ENCODE results near the gene MARS2.
A peak's percentile ranks its signal among the peaks of the same experiment; 100 is the strongest.

MARS2 gene

GRCh38 chr2:197673106-197673505 lies 32.1 kb upstream of the MARS2 start:
- WGBS (ENCODE audit: insufficient coverage): 95% methylated on average over 2 of the region's 5 CpGs
- POLR2A ChIA-PET: no interaction called here

GRCh38 chr2:197673606-197674005 lies 31.6 kb upstream of the MARS2 start:
- no peaks in the 10 kb centered on the region for H3K9me3 ChIP-seq (ENCODE audit: control extremely low read depth in 1 of 5, control insufficient read depth in 4 of 5, insufficient read depth in 2 of 5, low read depth in 1 of 5, low read length in 4 of 5)
- H3K27ac ChIP-seq (ENCODE audit: insufficient read depth in 1 of 2, low read depth in 1 of 2, low read length in 2 of 2, poor library complexity in 1 of 2, severe bottlenecking in 2 of 2): no peak overlapping the region
- no peaks in the 10 kb centered on the region for H3K4me1 ChIP-seq (ENCODE audit: control extremely low read depth in 1 of 4, control insufficient read depth in 4 of 4, insufficient read depth in 4 of 4, low read length in 3 of 4)
- no peak for DNase-seq
- ChIA-PET CTCF (no interaction called here), POLR2A (no interaction called here)
- WGBS (ENCODE audit: insufficient coverage): no CpG with 5 or more reads among the region's 1 CpG
- no peaks in the 10 kb centered on the region for H3K27me3 ChIP-seq (replicated peaks in 2 of 5; ENCODE audit: control insufficient read depth in 4 of 5, insufficient read depth in 5 of 5, low read length in 4 of 5)
- no peaks in the 10 kb centered on the region for H3K36me3 ChIP-seq (ENCODE audit: control insufficient read depth in 4 of 4, insufficient read depth in 4 of 4, low read length in 3 of 4)
- H3K4me3 ChIP-seq (ENCODE audit: control insufficient read depth in 1 of 7, extremely low read depth in 1 of 7, insufficient read depth in 4 of 7, low read depth in 2 of 7, low read length in 6 of 7): no peak overlapping the region

More at GRCh38 chr2:197673106-197673505, 32.1 kb upstream of the MARS2 start:
- Histone ChIP-seq H3K9me3 (ENCODE audit: control extremely low read depth in 1 of 5, control insufficient read depth in 4 of 5, insufficient read depth in 2 of 5, low read depth in 1 of 5, low read length in 4 of 5) (no peaks in the 10 kb centered on the region), H3K4me1 (ENCODE audit: control extremely low read depth in 1 of 4, control insufficient read depth in 4 of 4, insufficient read depth in 4 of 4, low read length in 3 of 4) (no peaks in the 10 kb centered on the region), H3K27ac (ENCODE audit: insufficient read depth in 1 of 2, low read depth in 1 of 2, low read length in 2 of 2, poor library complexity in 1 of 2, severe bottlenecking in 2 of 2) (no peak overlapping the region), H3K4me3 (ENCODE audit: control insufficient read depth in 1 of 7, extremely low read depth in 1 of 7, insufficient read depth in 4 of 7, low read depth in 2 of 7, low read length in 6 of 7) (no peak overlapping the region), H3K27me3 (replicated peaks in 2 of 5; ENCODE audit: control insufficient read depth in 4 of 5, insufficient read depth in 5 of 5, low read length in 4 of 5) (no peaks in the 10 kb centered on the region), H3K36me3 (ENCODE audit: control insufficient read depth in 4 of 4, insufficient read depth in 4 of 4, low read length in 3 of 4) (no peaks in the 10 kb centered on the region)
- no peak for DNase-seq
- CTCF ChIA-PET: no interaction called here

GRCh38 chr2:197674060-197674459 lies 31.1 kb upstream of the MARS2 start:
- H3K27ac ChIP-seq (ENCODE audit: insufficient read depth in 1 of 2, low read depth in 1 of 2, low read length in 2 of 2, poor library complexity in 1 of 2, severe bottlenecking in 2 of 2): no peak overlapping the region
- H3K4me1 ChIP-seq (ENCODE audit: control extremely low read depth in 1 of 4, control insufficient read depth in 4 of 4, insufficient read depth in 4 of 4, low read length in 3 of 4): no peaks in the 10 kb centered on the region
- no peaks in the 10 kb centered on the region for H3K36me3 ChIP-seq (ENCODE audit: control insufficient read depth in 4 of 4, insufficient read depth in 4 of 4, low read length in 3 of 4)
- POLR2A ChIA-PET: no interaction called here
- no peaks in the 10 kb centered on the region for H3K27me3 ChIP-seq (replicated peaks in 2 of 5; ENCODE audit: control insufficient read depth in 4 of 5, insufficient read depth in 5 of 5, low read length in 4 of 5)
- H3K4me3 ChIP-seq (ENCODE audit: control insufficient read depth in 1 of 7, extremely low read depth in 1 of 7, insufficient read depth in 4 of 7, low read depth in 2 of 7, low read length in 6 of 7): no peak overlapping the region
- CTCF ChIA-PET: no interaction called here
- no peaks in the 10 kb centered on the region for H3K9me3 ChIP-seq (ENCODE audit: control extremely low read depth in 1 of 5, control insufficient read depth in 4 of 5, insufficient read depth in 2 of 5, low read depth in 1 of 5, low read length in 4 of 5)
- no peak for DNase-seq
- WGBS (ENCODE audit: insufficient coverage): no CpG with 5 or more reads among the region's 1 CpG

GRCh38 chr2:197674591-197674990 lies 30.6 kb upstream of the MARS2 start:
- H3K4me1 ChIP-seq (ENCODE audit: control extremely low read depth in 1 of 4, control insufficient read depth in 4 of 4, insufficient read depth in 4 of 4, low read length in 3 of 4): no peaks in the 10 kb centered on the region
- no peak overlapping the region for H3K4me3 ChIP-seq (ENCODE audit: control insufficient read depth in 1 of 7, extremely low read depth in 1 of 7, insufficient read depth in 4 of 7, low read depth in 2 of 7, low read length in 6 of 7)
- WGBS (ENCODE audit: insufficient coverage): no CpG with 5 or more reads among the region's 3 CpGs
- no peaks in the 10 kb centered on the region for H3K36me3 ChIP-seq (ENCODE audit: control insufficient read depth in 4 of 4, insufficient read depth in 4 of 4, low read length in 3 of 4)
- no peaks in the 10 kb centered on the region for H3K27me3 ChIP-seq (replicated peaks in 2 of 5; ENCODE audit: control insufficient read depth in 4 of 5, insufficient read depth in 5 of 5, low read length in 4 of 5)
- CTCF ChIA-PET: no interaction called here
- H3K27ac ChIP-seq (ENCODE audit: insufficient read depth in 1 of 2, low read depth in 1 of 2, low read length in 2 of 2, poor library complexity in 1 of 2, severe bottlenecking in 2 of 2): no peak overlapping the region
- DNase-seq: no peak
- POLR2A ChIA-PET: no interaction called here
- H3K9me3 ChIP-seq (ENCODE audit: control extremely low read depth in 1 of 5, control insufficient read depth in 4 of 5, insufficient read depth in 2 of 5, low read depth in 1 of 5, low read length in 4 of 5): no peaks in the 10 kb centered on the region

GRCh38 chr2:197675246-197675645 lies 29.9 kb upstream of the MARS2 start, which contains the start of gene RFTN2:
RFTN2 (minus strand) TSS chr2:197675587; CDS start chr2:197675458, 129 bp downstream.
- 100% methylated on average over 2 of the region's 3 CpGs for WGBS (ENCODE audit: insufficient coverage)
- Histone ChIP-seq H3K27ac (ENCODE audit: insufficient read depth in 1 of 2, low read depth in 1 of 2, low read length in 2 of 2, poor library complexity in 1 of 2, severe bottlenecking in 2 of 2) (no peak within 1 kb of the TSS), H3K4me3 (ENCODE audit: control insufficient read depth in 1 of 7, extremely low read depth in 1 of 7, insufficient read depth in 4 of 7, low read depth in 2 of 7, low read length in 6 of 7) (no peak within 1 kb of the TSS), H3K36me3 (ENCODE audit: control insufficient read depth in 4 of 4, insufficient read depth in 4 of 4, low read length in 3 of 4) (no peaks in the 10 kb centered on the region), H3K4me1 (ENCODE audit: control extremely low read depth in 1 of 4, control insufficient read depth in 4 of 4, insufficient read depth in 4 of 4, low read length in 3 of 4) (no peaks in the 10 kb centered on the region), H3K9me3 (ENCODE audit: control extremely low read depth in 1 of 5, control insufficient read depth in 4 of 5, insufficient read depth in 2 of 5, low read depth in 1 of 5, low read length in 4 of 5) (no peaks in the 10 kb centered on the region), H3K27me3 (replicated peaks in 2 of 5; ENCODE audit: control insufficient read depth in 4 of 5, insufficient read depth in 5 of 5, low read length in 4 of 5) (no peaks in the 10 kb centered on the region)
- ChIA-PET POLR2A (no interaction called here), CTCF (no interaction called here)
- no peak for DNase-seq

GRCh38 chr2:197675711-197676188 lies 29.4 kb upstream of the MARS2 start:
- Histone ChIP-seq H3K27me3 (replicated peaks in 2 of 5; ENCODE audit: control insufficient read depth in 4 of 5, insufficient read depth in 5 of 5, low read length in 4 of 5) (no peaks in the 10 kb centered on the region), H3K9me3 (ENCODE audit: control extremely low read depth in 1 of 5, control insufficient read depth in 4 of 5, insufficient read depth in 2 of 5, low read depth in 1 of 5, low read length in 4 of 5) (no peaks in the 10 kb centered on the region), H3K36me3 (ENCODE audit: control insufficient read depth in 4 of 4, insufficient read depth in 4 of 4, low read length in 3 of 4) (no peaks in the 10 kb centered on the region), H3K4me3 (ENCODE audit: control insufficient read depth in 1 of 7, extremely low read depth in 1 of 7, insufficient read depth in 4 of 7, low read depth in 2 of 7, low read length in 6 of 7) (no peak overlapping the region), H3K4me1 (ENCODE audit: control extremely low read depth in 1 of 4, control insufficient read depth in 4 of 4, insufficient read depth in 4 of 4, low read length in 3 of 4) (no peaks in the 10 kb centered on the region), H3K27ac (ENCODE audit: insufficient read depth in 1 of 2, low read depth in 1 of 2, low read length in 2 of 2, poor library complexity in 1 of 2, severe bottlenecking in 2 of 2) (no peak overlapping the region)
- POLR2A ChIA-PET: no interaction called here
- CTCF ChIA-PET: no interaction called here
- WGBS (ENCODE audit: insufficient coverage): 70% methylated on average over 5 of the region's 6 CpGs
- DNase-seq: peak in 2 of 3 donors; percentile 2 to 4

- no peaks in the 10 kb centered on the region for H3K9me3 ChIP-seq (ENCODE audit: control extremely low read depth in 1 of 5, control insufficient read depth in 4 of 5, insufficient read depth in 2 of 5, low read depth in 1 of 5, low read length in 4 of 5)
- ChIA-PET CTCF (no interaction called here), POLR2A (no interaction called here)
- DNase-seq: no peak
- H3K36me3 ChIP-seq (ENCODE audit: control insufficient read depth in 4 of 4, insufficient read depth in 4 of 4, low read length in 3 of 4): no peaks in the 10 kb centered on the region
- no peaks in the 10 kb centered on the region for H3K4me1 ChIP-seq (ENCODE audit: control extremely low read depth in 1 of 4, control insufficient read depth in 4 of 4, insufficient read depth in 4 of 4, low read length in 3 of 4)
- no peak overlapping the region for H3K4me3 ChIP-seq (ENCODE audit: control insufficient read depth in 1 of 7, extremely low read depth in 1 of 7, insufficient read depth in 4 of 7, low read depth in 2 of 7, low read length in 6 of 7)
- 100% methylated on average over 1 of the region's 3 CpGs for WGBS (ENCODE audit: insufficient coverage)
- no peaks in the 10 kb centered on the region for H3K27me3 ChIP-seq (replicated peaks in 2 of 5; ENCODE audit: control insufficient read depth in 4 of 5, insufficient read depth in 5 of 5, low read length in 4 of 5)
- no peak overlapping the region for H3K27ac ChIP-seq (ENCODE audit: insufficient read depth in 1 of 2, low read depth in 1 of 2, low read length in 2 of 2, poor library complexity in 1 of 2, severe bottlenecking in 2 of 2)
Observed at GRCh38 chr2:197677056-197677455, 28.1 kb upstream of the MARS2 start.
